Upper lobe of right lung (tissue), 1 donor: ENCODE measurements around the gene RRAS. TPM values are rescaled to one million over a fixed set of nuclear protein-coding genes. Genes with fewer than 3 reads are reported as not detected.
"Not testable (repeated sequence)": the region's sequence is repeated elsewhere in the genome, so short reads cannot be mapped to it uniquely, and the experiment has no call there.

ENCODE experiments used
- ATAC-seq: fragments of 200-7000 bp; cut with Tn5 transposase; one replicate; pipeline ENCODE4 v1.9.1; 2020; ENCODE audit warnings: mild to moderate bottlenecking, moderate library complexity
- DNase-seq: peaks from one replicate; pipeline ENCODE4 v3.0.0-alpha.2; 2020
- H3K27ac ChIP-seq: fragments of 200-600 bp; one replicate; pipeline ENCODE4 v1.8.0; 2022
- H3K27me3 ChIP-seq: fragments of 200-600 bp; one replicate; pipeline ENCODE4 v1.8.0; 2022; ENCODE audit warnings: mild to moderate bottlenecking
- H3K36me3 ChIP-seq: fragments of 200-600 bp; one replicate; pipeline ENCODE4 v1.8.0; 2022
- H3K4me1 ChIP-seq: fragments of 200-600 bp; one replicate; pipeline ENCODE4 v1.8.0; 2022
- H3K4me3 ChIP-seq: fragments of 200-600 bp; one replicate; pipeline ENCODE4 v1.8.0; 2022; ENCODE audit warnings: mild to moderate bottlenecking
- H3K9me3 ChIP-seq: fragments of 200-600 bp; one replicate; pipeline ENCODE4 v1.8.0; 2022
- intact Hi-C: fragments of 100-400 bp; cut with DNase I; formaldehyde crosslinking; loops from one replicate; pipeline ENCODE4 v1.11.0; 2022
- total RNA-seq: library from RNA; stranded (reverse); fragmentation: NEBNext Ultra II Directional; extraction: Animal tissue kit (Norgen Biotek cat#: 25700); gene quantifications from one replicate; pipeline ENCODE4 v1.2.1, GENCODE V29; 2021
- TF ChIP-seq, protein P1 (sequence below): fragments of 200-600 bp; IDR thresholded peaks from one replicate; pipeline ENCODE4 v1.8.0; 2022; ENCODE audit warnings: antibody characterized with exemption
- donor health status: DM: no; HTN: yes; CAD: no; lungs with severe emphysema.

Gene RRAS
- total RNA-seq, 1 donor from 2014 or later = 138 TPM

DNA sequence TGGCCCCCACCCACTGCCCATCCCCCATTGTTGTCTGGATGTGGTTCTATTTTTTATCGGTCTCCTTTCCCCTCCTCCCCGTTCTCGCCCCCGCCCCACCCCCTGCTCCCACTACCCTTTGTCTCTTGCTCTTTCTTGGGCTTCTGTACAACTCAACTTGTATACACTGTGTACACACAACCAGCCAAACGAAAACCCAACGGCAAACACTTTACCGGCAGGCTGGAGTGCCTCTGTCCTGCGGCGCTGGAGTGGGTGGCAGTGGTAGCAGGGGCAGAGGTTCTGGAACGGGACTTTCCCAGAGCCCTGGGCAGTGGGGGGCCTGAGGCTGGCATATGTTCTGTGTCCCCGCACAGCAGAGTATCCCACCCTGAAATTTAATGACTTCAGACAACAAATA is 13.7 kb downstream of the RRAS start:
- H3K27ac ChIP-seq = no peak overlapping the region
- H3K9me3 ChIP-seq = no peaks in the 10 kb centered on the region
- intact Hi-C loops = no loop called here
- ATAC-seq = peak; percentile 81
- H3K36me3 ChIP-seq = peaks cover 32% of the 10 kb centered on the region
- H3K4me1 ChIP-seq = no peaks in the 10 kb centered on the region
- TF ChIP-seq, protein P1, sequence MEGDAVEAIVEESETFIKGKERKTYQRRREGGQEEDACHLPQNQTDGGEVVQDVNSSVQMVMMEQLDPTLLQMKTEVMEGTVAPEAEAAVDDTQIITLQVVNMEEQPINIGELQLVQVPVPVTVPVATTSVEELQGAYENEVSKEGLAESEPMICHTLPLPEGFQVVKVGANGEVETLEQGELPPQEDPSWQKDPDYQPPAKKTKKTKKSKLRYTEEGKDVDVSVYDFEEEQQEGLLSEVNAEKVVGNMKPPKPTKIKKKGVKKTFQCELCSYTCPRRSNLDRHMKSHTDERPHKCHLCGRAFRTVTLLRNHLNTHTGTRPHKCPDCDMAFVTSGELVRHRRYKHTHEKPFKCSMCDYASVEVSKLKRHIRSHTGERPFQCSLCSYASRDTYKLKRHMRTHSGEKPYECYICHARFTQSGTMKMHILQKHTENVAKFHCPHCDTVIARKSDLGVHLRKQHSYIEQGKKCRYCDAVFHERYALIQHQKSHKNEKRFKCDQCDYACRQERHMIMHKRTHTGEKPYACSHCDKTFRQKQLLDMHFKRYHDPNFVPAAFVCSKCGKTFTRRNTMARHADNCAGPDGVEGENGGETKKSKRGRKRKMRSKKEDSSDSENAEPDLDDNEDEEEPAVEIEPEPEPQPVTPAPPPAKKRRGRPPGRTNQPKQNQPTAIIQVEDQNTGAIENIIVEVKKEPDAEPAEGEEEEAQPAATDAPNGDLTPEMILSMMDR = no peak
- H3K4me3 ChIP-seq = no peak overlapping the region
- DNase-seq = no peak
- no peaks in the 10 kb centered on the region for H3K27me3 ChIP-seq

DNA sequence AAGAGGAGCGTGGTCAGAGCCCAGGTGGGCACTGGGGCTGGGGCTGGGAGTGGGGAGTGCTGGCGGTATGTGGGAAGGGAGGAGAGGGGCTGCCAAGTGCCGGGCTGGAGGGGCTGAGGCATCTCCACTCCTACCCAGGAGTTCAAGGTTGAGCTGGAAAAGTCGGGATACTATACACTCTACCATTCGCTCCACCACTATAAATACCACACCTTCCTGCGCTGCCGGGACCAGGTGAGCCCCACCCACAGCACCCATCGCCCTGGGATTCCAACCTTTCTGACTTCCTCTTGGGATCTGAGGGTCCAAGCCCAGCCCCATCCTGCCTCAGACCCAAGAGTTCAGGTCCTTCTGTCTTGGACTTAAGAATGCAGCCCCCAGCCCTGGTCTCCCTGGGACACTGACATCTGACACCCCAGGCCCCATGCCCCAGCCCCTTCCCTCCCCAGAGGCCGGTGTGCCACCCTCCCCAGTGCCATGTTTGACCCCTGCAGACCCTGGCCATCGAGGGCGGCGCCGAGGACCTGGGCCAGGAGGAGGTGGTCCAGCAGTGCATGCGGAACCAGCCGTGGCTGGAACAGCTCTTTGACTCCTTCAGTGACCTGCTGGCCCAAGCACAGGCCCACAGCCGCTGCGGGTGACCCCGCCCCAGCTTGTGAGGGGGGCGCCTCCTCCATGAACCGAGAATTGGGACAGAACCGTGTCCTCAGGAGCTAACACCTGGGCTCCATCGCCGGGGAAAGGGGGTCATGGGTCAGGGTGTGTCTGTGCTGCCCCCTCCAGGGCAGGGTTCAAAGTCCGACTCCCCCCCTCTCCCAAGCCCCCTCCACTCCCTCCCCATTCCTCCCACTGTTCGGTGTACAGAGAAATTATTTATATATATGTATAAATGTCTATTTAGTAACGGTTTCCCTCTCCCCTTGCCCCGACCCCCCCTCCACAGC is 14.7 kb downstream of the RRAS start:
- TF ChIP-seq, protein P1 = no peak
- no peaks in the 10 kb centered on the region for H3K4me1 ChIP-seq
- intact Hi-C loops = no loop called here
- H3K4me3 ChIP-seq = no peak overlapping the region
- peak; percentile 8 for ATAC-seq
- no peak overlapping the region for H3K27ac ChIP-seq
- DNase-seq = no peak
- H3K36me3 ChIP-seq = peaks cover 34% of the 10 kb centered on the region
- no peaks in the 10 kb centered on the region for H3K9me3 ChIP-seq
- no peaks in the 10 kb centered on the region for H3K27me3 ChIP-seq

DNA sequence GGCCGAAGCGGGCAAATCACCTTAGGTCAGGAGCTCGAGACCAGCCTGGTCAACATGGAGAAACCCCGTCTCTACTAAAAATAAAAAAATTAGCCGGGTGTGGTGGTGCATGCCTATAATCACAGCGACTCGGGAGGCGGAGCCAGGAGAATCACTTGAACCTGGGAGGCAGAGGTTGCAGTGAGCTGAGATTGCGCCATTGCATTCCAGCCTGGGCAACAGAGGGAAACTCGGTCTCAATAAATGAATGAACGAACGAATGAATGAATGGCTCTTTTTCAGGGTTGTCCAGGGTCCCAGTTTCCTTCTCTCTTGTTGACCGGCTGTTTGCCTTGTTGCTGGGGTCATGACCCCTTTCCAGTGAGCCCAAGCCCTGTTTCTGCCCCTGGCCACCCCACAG is 22.1 kb downstream of the RRAS start:
- H3K4me3 ChIP-seq, H3K4me1 ChIP-seq, H3K27me3 ChIP-seq, DNase-seq, ATAC-seq, H3K27ac ChIP-seq, H3K9me3 ChIP-seq, intact Hi-C loops: not testable (repeated sequence)
- peaks cover 72% of the 10 kb centered on the region for H3K36me3 ChIP-seq

DNA sequence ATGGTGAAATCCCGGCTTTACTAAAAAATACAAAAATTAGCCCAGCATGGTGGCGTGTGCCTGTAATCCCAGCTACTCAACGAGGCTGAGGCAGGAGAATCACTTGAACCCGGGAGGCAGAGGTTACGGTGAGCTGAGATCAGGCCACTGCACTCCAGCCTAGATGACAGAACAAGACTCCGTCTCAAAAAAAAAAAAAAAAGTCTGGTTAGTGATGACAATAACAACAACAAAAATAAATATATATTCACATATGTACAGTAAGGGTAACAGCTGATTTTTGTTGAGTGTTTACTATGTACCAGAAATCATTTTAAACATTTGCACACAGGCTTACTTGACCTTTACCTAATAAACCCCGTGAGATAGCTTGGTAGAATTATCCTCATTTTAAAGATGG is 23.0 kb downstream of the RRAS start:
- H3K9me3 ChIP-seq = no peaks in the 10 kb centered on the region
- H3K4me3 ChIP-seq = no peak overlapping the region
- H3K27me3 ChIP-seq = no peaks in the 10 kb centered on the region
- no peak overlapping the region for H3K27ac ChIP-seq
- TF ChIP-seq, protein P1 = no peak
- H3K36me3 ChIP-seq = peaks cover 65% of the 10 kb centered on the region
- DNase-seq (no peak), ATAC-seq (no peak)
- H3K4me1 ChIP-seq = no peaks in the 10 kb centered on the region
- intact Hi-C loops = no loop called here

DNA sequence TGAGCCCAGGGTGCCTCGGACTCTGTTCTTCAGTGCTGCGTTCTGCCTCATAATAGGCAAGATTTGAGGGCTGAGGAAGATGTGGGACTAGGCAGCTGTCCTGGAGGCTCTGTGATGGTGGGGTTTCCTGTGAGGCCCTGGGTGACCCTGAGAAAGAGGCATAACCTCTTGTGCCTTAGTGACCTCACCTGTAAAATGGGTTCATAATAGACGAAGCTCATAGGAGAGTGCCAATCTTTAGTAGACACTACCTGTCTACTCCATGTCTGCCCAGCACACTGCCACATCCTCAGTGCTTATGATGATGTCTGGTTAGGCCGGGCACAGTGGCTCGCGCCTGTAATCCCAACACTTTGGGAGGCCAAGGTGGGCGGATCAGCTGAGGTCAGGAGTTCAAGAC is 23.4 kb downstream of the RRAS start:
- H3K9me3 ChIP-seq = no peaks in the 10 kb centered on the region
- H3K4me3 ChIP-seq = no peak overlapping the region
- peaks cover 61% of the 10 kb centered on the region for H3K36me3 ChIP-seq
- intact Hi-C loops = no loop called here
- H3K27ac ChIP-seq = no peak overlapping the region
- H3K27me3 ChIP-seq = no peaks in the 10 kb centered on the region
- DNase-seq (no peak), ATAC-seq (no peak)
- TF ChIP-seq, protein P1 = no peak
- H3K4me1 ChIP-seq = no peaks in the 10 kb centered on the region

DNA sequence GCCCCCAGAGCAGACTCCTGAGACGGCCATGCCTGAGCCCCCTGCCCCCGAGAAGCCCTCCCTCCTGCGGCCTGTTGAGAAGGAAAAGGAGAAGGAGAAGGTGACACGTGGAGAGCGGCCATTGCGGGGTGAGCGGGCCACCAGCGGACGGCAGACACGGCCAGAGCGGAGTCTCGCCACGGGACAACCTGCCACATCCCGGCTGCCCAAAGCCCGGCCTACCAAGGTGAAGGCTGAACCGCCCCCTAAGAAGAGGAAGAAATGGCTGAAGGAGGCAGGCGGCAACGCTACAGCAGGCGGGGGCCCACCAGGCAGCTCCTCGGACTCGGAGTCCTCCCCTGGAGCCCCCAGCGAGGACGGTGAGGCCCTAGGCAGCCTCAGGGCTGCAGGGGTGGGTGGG is 24.1 kb downstream of the RRAS start:
- Histone ChIP-seq H3K27me3 (no peaks in the 10 kb centered on the region), H3K4me3 (no peak overlapping the region), H3K36me3 (peaks cover 62% of the 10 kb centered on the region), H3K9me3 (no peaks in the 10 kb centered on the region), H3K27ac (no peak overlapping the region), H3K4me1 (no peaks in the 10 kb centered on the region)
- ATAC-seq = no peak
- intact Hi-C loops = no loop called here
- no peak for DNase-seq
- TF ChIP-seq, protein P1 = no peak
